ENCODE results near the gene P4HB.

P4HB gene

DNA sequence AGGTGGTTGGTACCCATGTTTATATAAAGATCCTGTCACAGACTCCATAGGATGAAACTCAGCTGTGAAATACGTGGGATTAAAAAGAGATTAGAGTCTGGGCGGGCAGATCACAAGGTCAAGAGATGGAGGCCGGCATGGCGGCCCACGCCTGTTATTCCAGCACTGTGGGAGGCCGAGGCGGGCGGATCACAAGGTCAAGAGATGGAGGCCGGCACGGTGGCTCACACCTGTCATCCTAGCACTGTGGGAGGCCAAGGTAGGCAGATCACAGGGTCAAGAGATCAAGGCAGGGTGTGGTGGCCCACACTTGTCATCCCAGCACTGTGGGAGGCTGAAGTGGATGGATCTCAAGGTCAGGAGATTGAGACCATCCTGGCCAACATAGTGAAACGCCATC lies 35.1 kb upstream of the P4HB start:
- DNase-seq = no peak

DNA sequence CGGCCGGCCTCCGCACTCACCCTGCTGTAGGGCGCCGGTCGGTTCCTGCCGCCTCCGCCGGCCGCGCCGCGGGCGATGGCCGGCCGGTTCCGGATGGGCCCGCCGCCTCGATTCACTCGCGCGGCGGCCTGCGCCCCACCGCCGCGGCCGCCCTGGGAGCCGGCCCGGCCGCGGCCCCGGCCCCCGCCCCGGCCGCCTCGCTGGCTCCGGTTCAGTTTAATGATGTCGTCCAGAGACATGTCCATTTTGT lies 30.9 kb upstream of the P4HB start:
- no peak for DNase-seq

DNA sequence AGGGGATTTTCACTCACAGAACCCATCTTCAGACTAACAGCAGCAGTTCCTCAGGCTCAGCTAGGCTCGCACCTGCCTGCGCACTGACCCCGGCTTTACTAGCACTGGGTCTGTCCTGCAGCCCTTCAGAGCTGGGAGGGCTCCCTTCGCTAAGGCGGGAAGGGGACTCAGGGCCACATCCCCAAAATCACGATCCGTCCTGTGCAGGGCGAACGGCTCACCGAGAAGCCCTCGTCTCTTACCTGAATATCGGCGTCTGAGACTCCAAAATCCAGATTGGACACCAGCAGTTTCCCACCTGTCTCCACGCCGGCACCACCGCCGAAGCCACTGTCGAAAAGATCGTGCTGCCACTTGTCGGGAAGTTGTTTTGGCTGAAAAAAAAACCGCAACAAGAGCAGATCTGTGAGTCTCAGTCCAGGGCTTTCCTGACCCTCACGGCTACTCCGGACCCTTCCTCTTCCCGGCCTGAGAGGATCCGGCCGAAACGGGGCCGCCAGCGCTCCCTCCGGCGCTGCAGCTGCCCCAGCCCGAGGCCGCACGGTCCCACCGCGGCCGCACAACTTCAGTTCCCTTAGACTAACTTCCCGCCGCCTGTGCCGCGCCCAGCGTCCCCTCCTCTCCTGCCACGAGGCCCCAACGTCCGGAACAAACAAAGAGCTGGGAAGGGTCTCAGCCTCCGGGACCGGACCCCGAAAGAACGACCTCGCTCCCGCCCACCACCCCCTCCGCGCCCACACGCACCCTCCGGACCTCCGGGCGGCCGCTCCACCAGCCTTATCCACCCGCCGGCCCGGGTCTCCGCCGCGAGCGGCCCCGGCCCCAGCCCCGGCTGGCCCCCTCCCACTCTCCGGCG lies 30.3 kb upstream of the P4HB start:
- no peak for DNase-seq

DNA sequence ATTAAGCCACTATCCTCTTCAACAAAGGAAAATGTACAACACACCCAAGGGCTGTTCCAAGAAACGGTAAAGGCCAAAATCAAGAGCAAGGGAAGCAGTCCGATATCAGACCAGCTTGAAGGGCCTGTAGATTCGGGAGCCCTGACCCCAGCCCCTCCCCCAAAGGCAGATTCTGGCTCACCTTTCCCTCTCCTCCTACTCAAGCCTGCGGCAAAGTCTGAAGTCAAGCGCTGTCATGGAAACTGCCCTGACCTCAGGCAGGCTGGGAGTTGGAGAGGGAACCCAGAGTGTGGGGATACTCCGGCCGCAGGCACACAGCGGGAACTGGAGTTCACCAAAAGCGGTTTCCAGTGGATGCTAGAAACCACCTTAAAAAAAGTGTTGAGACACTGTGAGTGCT lies 29.3 kb upstream of the P4HB start:
- no peak for DNase-seq

DNA sequence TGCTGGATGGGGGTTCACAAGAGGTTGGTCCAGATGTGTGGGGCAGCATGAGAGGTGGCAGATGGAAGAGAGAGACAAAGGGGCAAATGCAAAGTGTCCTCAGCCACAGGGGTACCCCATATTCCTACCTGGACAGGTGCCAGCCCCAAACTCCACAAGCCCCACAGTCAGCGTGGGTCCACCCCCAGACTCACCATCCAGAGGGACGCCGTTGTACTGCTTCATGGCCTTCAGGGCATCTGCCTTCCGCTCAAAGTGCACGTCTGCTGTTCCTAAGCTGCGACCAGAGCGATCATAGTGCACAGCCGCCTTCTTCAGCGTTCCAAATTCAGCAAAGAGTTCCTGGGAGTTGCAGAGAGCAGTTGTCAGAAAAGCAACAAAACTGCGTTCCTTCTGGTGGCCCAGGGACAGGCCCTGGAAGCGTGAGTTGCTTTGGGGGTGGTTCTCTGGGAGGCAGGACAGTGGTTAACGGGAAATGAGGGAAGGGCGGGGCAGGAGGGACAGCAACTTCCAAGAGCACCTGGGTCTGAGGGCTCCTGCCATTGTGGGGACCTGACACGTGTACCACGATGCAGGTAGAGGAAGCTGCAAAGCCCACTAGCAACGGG lies 28.8 kb upstream of the P4HB start:
- no peak for DNase-seq

DNA sequence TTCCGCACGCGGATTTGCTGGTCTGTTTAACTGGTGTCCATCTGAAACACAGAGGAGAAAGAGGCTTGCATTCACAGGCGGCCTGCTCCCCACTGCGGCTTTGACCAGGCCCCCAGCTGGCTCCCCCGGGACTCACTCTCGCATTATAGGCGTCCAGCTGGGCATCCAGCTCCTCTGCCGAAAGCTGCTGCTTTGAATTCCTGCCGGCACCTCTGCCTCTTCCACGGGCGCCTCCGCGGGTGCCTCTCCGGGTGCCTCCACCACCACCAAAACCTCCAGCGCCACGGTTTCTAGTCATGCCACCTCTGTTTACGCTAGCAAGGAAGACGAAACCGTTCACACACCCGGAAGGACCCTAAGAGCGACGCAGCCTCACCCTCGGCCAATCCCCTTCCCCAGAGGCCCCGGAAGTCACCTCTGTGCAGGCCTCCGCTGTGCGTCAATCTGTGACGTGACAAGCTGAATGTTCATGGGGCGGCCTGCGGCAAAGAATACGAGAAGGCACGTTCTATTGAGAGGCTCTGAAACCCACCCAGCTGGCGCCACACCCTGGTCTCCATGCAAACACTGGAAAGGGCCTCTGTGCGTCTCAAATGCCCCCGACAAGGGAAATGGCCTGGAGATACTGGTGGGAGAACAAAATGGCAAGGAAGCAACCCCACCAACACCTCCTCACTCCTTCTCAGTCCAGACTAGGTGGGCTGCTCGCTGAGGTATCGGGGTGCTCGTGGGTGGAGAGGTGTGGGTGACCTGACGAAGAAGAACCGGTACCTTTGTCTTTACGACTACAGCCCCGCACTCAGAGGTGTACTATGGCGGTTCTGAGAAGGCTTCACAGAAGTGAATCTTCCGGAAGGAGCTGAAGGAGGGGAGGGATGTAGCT lies 28.0 kb upstream of the P4HB start:
- DNase-seq = no peak

DNA sequence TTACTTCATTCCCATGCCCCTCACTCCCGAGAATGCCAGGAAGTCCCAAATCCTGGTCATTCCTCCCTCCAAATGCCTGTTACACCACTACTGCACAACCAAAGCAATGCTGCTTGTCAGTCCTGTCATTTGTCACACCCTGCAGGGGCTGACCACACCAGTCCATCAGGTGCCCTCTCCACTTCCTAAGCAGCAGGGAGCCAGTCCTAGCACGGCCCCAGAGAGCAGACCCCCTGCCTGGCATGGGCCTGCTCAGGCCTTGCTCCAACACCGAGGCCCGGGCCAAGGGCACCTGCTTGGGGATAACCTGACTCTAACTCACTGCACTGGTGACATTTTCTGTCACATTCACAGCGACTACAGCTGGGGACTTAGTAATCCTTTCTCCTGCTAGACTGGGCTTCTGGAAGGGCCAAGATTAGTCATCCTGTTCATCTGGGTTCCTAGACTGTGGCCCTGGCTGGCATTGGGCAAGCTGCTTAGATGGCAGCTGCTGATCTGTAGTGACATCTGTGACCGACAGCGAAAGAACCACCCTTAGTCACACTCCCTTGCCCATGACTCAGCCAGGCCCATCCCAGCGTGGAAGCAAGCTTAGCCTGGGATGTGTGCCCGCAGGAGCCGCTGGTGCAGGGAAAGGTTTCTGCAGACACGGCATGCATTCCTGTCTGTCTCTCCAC lies 25.7 kb upstream of the P4HB start:
- DNase-seq = no peak

DNA sequence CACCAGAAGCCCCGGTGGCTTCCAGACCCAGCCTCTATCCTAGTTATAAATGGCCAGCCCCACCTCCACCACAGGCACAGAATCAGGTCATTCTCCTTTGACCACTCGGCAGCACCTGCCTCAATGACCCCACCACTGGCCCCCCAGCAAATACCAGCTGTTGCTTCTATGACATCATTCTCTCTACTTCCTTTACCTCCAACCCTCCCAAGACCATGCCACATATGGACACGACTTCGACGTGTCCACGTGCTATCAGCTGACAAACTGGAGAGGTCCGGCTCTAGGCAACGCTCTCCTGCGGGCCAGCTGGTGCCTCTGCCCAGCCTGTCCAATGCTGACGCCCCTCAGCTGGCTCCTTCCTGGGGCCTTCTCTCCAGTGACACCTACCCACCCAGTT lies 25.1 kb upstream of the P4HB start:
- DNase-seq = no peak

DNA sequence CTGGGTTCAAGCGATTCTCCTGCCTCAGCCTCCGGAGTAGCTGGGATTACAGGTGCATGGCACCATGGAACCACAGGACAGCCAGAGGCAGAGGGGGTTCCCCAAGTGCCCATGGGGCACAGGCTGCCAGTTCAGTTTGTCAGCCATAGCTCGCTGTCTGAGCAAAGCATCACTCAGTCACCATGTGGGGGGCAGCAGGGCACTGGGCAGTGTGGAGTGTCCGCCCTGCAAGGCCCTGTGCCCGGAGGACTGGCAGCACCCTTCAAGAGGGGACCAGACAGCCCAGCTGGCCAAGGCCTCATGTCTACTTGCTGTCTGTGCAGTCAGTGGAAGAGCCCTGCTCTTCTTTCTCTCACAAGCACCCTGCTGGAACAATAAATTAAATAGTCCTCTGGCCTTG lies 24.6 kb upstream of the P4HB start:
- no peak for DNase-seq

DNA sequence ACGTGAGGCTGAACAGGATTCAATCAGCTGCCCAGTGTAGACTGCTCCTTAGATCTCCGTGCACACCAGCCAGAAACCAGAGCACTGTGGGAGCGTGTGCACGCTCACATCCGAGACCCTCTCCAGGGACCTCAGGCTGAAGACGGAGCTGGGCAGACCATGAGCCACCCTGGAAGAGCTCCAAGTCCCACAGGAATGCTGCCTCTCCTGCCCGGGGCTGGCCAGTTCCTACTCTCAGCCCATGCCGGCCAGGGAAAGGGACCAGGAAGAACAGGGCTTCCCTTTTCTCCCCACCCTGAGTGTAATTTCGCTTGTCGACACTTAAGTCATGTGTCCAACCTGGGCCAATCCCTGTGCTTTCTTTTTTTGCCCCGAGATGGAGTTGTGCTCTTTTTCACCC lies 24.2 kb upstream of the P4HB start:
- no peak for DNase-seq

DNA sequence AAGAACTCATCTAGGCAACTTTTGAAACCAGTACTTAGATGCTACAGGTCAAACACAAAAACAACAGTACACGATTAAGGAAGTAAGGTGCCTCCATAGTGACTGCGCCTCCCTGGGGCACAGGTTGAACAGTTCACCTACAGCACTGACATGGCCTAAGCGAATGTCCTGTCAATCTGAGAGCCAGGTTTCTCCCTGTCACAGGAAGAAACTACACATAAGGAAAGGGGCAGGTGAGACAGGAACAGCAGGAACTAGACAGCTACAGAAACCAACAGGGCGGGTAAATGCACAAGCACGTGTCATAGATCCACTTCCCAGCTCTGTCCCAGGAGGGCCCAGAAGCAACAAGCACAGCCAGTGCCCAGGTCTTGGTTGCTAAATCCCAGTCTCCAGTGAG lies 18.8 kb upstream of the P4HB start:
- no peak for DNase-seq

DNA sequence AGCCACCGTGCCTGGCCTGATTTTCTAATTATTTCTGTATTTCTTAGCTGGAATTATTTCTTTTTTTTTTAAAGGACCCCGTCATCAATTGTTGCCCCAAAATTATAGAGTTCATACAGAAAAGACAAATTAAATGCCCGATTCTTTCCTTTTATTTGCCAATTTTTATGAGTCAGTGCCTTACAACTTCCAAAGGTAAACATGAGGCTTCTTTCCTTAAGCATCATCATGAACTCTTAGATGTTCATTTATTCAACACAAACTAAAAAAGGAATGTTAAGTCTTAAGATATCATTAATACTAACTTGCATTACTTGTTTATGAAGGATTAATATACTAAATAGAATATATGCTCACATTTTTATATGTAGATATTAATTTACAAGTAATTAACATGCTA lies 18.0 kb upstream of the P4HB start:
- no peak for DNase-seq

DNA sequence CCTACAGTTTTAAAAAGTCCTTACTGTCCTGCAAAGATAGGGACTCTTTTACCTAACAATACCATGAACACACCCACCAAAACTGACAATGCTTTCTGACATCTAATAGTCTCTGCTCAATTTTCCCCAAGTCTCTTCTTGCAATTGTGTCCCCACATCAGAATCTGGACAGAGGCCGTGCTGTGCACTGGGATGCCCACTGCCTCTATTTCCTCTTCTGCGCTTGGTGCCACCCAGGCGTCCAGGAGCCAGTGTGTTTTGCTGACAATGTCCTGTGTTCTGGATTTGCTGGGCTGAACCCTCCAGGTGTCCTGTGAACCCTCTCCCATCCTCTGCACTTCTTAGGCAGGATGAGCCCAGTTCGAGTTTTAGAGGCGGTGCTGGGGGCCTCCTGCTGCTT lies 17.2 kb upstream of the P4HB start:
- DNase-seq = no peak

DNA sequence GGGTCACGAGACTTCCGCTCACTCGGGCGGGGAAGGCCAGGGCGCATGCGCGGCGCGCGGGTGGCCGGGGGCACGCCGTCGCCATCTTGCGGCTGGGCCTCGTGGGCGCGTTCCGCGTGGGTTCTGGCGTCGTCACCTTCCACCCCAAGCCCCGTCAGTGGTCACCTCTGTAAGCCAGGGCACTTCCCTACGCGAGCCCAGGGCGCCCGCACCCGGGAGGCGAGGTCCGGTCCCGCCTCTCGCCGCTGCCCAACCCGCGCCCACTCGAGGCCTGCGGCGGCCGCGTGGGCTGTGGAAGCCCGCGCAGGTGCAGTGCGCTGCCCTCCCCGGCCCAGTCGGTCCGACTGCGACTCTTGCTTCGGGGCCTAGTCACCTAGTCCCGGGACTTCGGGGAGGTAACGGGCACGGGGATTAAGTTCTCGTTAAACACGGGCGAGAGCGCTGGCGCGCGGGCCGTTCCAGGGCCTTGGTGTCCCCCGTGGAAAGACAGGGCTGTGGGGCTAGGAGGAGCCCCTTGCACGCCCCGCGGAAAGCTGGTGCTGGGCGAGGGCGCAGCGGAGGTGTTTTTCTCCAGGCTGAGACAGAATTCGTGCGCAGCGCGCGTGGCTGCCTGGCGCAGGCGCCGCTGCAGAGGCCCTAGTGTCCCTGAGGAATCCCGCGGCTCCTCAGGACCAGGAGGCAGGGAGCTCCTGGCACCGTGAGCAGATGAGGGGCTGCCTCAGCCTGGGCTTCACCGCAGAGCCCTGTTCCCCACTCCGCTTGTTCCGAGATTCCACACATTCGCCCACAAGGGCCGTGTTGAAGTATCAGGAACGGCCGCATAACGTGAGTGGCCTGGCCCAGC lies 11.3 kb upstream of the P4HB start:
- DNase-seq = peak; percentile 88

DNA sequence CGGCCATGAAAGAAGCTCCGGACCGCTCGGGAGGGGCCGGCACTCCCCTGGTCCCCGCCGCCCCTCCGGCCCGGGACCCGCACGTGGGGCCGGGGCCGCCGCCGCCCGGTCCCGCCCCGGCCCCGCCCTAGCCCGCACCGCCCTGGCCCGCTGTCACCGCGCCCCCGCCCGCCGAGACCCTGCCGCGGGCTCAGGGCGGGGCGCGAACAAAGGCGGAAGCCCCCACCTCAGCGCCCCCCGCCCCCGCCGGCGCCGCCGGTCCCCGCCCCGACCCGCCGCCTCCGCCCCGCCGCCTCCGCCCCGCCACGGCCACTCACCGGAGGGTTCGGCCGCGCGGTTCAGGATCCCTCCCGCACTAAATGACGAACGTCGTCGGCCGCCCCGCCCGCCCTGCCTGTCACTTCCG lies 10.6 kb upstream of the P4HB start, which contains the start of gene ARHGDIA:
Gene ARHGDIA (minus strand): TSS at position 357 of the 406 bp plus-strand sequence. CDS start 1,407 bp downstream, outside the sequence.
- DNase-seq = no peak

DNA sequence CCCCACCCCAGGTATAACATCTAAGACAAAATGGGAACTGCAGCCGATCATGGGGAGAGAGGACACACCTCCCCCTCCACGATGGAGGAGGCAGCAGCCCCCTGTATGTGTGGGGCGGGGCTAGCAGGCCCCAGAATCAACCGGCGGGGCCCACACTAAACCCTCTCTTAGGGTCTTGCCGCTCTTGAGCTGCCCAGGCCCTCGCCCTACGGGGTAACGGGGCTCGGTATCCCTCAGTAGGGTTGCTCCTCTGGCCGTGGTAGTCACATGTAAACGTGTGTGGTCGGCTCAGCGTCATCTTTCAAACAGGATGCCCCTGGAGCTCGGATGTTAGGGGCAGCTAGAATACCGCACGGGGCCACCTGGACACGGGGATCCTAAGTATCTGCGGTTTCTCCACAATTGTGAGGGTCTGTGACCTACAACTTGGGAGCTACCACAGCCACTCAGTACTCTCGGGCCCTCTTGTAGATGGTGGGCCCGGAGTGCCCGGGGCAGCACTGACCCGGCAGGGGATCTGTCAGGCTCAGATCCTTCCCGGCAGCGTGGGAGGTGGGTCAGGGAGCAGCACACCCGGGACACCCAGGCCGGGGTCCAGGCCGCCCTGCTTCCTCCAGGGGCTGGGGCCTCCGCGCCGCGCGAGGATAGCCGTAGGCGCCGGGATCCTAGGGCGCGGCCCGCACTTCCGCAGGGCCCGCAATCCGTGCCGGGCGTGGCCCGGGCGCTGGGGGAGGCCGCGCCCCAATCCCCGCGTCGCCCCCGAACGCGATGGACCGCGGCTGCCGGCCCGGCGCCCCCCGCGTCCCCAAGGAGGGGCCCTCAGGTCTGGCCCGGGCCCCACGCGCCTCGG lies 10.0 kb upstream of the P4HB start:
- no peak for DNase-seq

DNA sequence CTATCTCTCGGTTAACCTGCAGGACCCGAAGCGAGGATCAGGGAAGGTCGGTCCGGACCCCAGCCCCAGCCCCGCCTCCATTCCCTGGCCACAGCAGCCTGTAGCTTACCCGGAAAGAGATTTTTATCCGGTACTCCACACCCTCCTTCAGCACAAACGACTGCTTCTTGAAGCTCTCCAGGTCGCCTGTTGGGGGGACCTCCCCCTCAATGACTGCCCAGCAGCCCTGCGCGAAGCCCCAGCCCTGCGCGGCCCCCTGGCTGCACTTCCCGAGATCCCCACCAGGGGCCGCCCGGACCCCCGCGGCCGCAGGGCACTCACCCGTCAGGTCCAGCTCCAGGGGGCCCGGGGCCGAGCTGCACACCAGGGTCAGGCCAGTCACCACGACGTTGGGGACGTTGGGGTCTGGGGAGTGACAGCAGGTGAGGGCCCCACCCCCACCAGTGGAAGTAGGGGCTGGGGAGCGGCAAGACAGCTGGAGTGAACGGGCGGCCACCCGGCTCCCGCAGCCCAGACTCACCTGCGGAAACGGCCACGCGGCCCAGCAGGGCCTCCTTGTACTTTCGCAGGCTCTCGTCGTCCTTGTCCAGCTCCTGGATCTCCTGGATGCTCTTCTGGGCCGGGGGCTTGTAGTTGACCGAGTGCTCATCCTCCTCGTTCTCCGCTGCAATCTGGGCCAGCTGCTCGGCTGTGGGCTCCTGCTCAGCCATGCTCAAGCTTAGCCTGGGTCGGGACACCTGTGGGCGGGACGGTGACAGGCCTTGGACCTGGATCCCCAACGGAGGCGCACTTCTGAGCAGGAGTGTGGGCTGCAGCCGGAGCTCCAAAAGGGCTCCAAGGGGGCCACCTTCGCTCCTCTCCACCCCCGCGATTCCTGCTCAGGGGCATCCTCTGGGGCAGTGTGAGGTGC lies 9.1 kb upstream of the P4HB start:
- no peak for DNase-seq

DNA sequence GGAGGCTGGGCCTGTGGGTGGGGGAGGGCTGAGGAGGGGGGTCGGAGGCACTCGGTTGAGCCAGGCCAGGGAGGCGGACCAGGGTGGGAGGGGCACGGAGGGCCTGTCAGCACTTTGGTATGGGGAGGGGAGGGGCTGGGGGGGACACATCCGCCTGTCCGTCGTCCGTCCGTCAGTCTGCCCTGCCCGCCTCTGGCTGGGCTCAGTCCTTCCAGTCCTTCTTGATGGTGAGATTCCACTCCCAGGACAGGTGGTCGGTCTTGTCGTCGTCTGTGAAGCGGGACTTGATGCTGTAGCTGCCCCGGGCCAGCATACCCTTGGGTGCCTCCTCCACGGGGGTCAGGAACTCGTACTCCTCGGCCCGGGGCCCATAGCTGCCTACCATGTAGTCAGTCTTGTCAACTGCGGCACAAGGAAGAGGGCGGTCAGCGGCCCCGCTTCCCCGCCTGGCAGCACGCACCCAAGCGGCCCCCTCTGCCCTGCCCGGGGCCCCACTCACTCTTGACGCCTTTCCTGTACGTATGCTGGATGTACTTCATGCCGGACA lies 8.4 kb upstream of the P4HB start:
- no peak for DNase-seq

DNA sequence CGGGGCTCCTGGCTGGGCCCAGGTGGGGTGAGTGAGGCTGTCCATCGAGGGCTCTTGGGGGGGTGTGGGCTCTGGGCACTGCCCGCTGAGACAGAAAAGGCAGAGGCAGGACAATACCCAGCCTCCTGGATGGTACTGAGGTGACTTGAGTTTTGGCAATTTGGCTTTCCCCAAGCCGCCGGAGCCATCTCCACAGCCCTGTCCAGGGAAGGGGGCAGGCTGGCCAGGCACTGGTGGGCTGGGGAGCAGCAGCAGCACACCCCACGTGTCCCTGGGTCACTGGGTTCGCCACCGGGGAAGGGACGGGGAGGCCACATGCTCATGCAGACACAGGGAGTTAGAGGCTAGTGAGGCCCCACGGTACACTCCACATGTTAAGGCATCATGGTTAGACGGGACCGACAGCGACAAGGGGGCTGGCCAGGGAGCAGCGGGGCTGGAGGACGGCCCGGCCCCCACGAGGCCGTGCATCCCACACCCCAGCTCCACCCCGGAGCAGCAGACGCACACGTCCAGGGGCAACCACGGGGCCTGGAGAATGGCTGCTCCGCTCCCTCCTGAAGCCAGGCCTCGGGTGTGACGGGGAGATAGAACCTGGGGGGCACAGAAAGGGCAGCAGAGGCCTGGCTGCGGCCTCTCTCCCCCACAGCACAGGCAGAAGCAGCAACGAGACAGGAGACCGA lies 7.8 kb upstream of the P4HB start:
- DNase-seq = no peak

Measured in NCI-H2107 (cell line).